PFSK-1 (cell line): ENCODE results near the gene KCNH1.

ENCODE experiments used
- FOXP2 ChIP-seq: optimal IDR thresholded peaks from 2 replicates; pipeline ENCODE3; 2011; ENCODE audit warnings: borderline replicate concordance, control low read depth, inconsistent platforms; ENCODE audit not compliant: insufficient read depth; ENCODE audit errors: extremely low read length, extremely low read depth
- POLR2AphosphoS5 ChIP-seq: IDR thresholded peaks from 2 replicates; pipeline ENCODE4 v1.6.1; 2012; ENCODE audit warnings: low read depth, mild to moderate bottlenecking, control low read depth, low read length, moderate library complexity
- REST ChIP-seq, 2 experiments: IDR thresholded peaks; 2 replicates each; pipeline versions ENCODE4 v1.6.1 to v1.8.0; 2011 to 2012; ENCODE audit warnings: low read depth in 2 of 2, low read length in 2 of 2, control low read depth in 1 of 2, inconsistent platforms in 1 of 2, mild to moderate bottlenecking in 1 of 2, moderate library complexity in 1 of 2; ENCODE audit not compliant: insufficient read depth in 1 of 2
- SIN3A ChIP-seq: IDR thresholded peaks from 2 replicates; pipeline ENCODE4 v1.6.1; 2012; ENCODE audit warnings: mild to moderate bottlenecking, low read length, moderate library complexity, borderline replicate concordance; ENCODE audit not compliant: insufficient read depth
- TAF1 ChIP-seq: IDR thresholded peaks from 2 replicates; pipeline ENCODE4 v1.6.1; 2012; ENCODE audit warnings: low read length, control low read depth, borderline replicate concordance; ENCODE audit not compliant: insufficient read depth

The KCNH1 gene

GRCh38 chr1:210707300-210708240 is 426.4 kb downstream of the KCNH1 start:
- TF ChIP-seq SIN3A (no peak), FOXP2 (no peak), POLR2AphosphoS5 (no peak), TAF1 (no peak), REST (IDR thresholded peaks at IDR 0.05; ENCODE audit: insufficient read depth in 1 of 2, low read depth in 2 of 2, low read length in 2 of 2) (no peak)

DNA sequence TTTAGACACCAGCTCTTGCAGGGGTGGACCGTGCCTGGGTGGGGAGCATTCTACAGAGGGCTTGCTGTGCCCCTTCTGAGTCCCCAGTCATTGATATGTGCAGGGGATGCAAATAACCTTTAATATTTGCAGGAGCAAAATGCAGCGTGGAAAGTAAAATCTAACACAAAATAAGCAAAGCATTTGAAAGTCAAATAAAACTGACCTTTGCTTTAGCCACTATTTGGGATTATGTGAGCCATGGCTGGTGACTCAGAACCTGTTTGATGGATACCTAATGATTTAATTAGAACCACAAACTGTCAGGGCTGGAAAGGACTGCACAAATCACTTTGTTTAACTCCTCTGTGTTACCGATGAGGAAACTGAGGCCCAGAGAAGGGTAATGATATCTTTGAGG is 427.7 kb downstream of the KCNH1 start:
- no peak for TF ChIP-seq SIN3A
- no peak for TF ChIP-seq POLR2AphosphoS5
- no peak for TF ChIP-seq REST (IDR thresholded peaks at IDR 0.05; ENCODE audit: insufficient read depth in 1 of 2, low read depth in 2 of 2, low read length in 2 of 2)
- TF ChIP-seq FOXP2 = no peak
- TF ChIP-seq TAF1 = no peak

DNA sequence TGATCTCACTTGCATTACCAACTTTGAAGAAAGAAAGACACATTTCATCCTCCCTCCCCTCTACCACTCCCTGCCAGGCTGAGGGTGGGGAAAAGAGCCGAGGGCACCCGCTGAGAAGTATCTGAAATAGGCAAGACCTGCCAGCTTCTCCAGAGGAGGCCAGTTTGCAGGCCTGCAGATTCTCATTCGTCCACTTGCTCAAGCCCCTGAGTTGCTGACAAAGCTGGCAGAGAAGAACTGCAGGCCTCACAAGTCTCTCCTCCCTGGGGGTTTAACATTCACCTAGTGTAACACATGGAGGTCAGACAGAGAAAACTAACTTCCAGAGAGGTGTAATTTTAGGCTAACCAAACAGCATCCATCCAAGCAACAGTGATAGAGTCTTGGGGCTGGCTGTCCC is 428.9 kb downstream of the KCNH1 start:
- no peak for TF ChIP-seq SIN3A
- TF ChIP-seq POLR2AphosphoS5 = no peak

- no peak for TF ChIP-seq SIN3A
- TF ChIP-seq TAF1 = no peak
- no peak for TF ChIP-seq FOXP2
- no peak for TF ChIP-seq POLR2AphosphoS5
- no peak for TF ChIP-seq REST (IDR thresholded peaks at IDR 0.05; ENCODE audit: insufficient read depth in 1 of 2, low read depth in 2 of 2, low read length in 2 of 2)
These were observed 430.4 kb downstream of the KCNH1 start for GRCh38 chr1:210703593-210703992.

DNA sequence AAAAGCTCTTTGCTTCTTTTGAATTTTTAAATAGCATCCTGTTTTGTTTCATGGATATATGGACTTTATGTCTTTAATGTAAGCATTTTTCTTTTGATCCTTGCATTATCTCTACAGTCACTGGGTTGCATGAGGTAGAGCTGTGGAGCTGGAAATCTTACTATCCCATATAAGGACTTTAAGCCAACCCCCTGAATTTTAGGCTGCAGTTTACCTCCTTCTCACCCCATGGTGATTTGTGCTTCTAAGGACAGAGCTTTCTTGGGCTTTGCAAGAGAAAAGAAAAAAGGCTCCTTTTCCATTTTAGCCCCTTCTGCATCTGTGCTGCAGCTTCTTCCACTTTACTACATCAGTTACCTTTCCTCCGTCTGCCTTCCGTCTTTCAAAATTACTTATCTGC is 431.4 kb downstream of the KCNH1 start:
- no peak for TF ChIP-seq SIN3A
- no peak for TF ChIP-seq POLR2AphosphoS5
- TF ChIP-seq TAF1 = no peak
- no peak for TF ChIP-seq REST (IDR thresholded peaks at IDR 0.05; ENCODE audit: insufficient read depth in 1 of 2, low read depth in 2 of 2, low read length in 2 of 2)
- TF ChIP-seq FOXP2 = no peak
